ENCODE results near the gene LYRM2.

Gene LYRM2

DNA sequence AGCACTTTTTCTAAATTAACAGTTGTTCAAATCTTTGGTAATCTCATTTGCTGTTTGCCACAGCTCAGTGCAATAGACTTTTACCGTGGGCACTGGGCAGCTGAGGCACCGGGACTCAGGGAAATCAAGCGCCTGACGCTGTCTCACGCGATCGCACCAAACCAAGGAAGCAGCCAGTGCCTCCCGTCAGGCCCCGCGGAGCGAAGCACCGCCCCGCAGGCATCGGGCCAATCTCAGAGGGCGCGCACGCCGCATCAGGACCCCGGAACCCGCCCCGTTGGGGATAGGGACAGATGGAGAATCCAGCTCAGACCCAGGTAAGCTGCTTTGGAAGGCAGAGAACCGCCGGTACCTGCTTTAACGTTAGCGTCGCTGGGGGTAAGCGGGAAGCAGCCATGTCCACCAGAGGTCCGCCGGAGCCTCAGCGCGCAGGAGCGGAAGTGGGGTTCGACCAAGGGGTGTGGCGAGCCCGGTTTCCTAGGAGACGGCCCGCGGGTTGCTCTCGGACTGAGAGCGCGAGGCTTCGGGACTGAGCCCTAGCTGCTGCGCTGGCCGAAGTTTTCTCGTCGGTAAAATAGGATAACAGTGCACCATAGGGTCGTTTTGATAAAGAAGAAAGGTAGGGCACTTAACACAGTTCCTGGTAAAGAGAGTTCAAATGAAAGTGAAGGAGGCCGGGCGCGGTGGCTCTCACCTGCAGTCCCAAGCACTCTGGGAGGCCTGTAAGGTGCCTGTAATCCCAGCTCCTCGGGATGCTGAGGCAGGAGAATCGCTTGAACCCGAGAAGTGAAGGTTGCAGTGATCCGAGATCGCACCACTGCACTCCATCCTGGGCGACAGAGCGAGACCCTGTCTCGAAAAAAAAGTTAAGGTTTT lies at the start of gene LYRM2 (continued):
- TF ChIP-seq, protein P1, sequence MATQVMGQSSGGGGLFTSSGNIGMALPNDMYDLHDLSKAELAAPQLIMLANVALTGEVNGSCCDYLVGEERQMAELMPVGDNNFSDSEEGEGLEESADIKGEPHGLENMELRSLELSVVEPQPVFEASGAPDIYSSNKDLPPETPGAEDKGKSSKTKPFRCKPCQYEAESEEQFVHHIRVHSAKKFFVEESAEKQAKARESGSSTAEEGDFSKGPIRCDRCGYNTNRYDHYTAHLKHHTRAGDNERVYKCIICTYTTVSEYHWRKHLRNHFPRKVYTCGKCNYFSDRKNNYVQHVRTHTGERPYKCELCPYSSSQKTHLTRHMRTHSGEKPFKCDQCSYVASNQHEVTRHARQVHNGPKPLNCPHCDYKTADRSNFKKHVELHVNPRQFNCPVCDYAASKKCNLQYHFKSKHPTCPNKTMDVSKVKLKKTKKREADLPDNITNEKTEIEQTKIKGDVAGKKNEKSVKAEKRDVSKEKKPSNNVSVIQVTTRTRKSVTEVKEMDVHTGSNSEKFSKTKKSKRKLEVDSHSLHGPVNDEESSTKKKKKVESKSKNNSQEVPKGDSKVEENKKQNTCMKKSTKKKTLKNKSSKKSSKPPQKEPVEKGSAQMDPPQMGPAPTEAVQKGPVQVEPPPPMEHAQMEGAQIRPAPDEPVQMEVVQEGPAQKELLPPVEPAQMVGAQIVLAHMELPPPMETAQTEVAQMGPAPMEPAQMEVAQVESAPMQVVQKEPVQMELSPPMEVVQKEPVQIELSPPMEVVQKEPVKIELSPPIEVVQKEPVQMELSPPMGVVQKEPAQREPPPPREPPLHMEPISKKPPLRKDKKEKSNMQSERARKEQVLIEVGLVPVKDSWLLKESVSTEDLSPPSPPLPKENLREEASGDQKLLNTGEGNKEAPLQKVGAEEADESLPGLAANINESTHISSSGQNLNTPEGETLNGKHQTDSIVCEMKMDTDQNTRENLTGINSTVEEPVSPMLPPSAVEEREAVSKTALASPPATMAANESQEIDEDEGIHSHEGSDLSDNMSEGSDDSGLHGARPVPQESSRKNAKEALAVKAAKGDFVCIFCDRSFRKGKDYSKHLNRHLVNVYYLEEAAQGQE (tag by site-specific recombination; IDR thresholded peaks at IDR 0.05): no peak
- TF ChIP-seq ZNF175 (tag by site-specific recombination; IDR thresholded peaks at IDR 0.05) (no peak), ZNF140 (tag by site-specific recombination; IDR thresholded peaks at IDR 0.05) (no peak), ZNF433 (tag by site-specific recombination; IDR thresholded peaks at IDR 0.05; ENCODE audit: low read depth) (no peak), ZNF629 (tag by site-specific recombination; IDR thresholded peaks at IDR 0.05) (peak; percentile 59; the same call in 1 of the 2 replicates), ZIC2 (tag by site-specific recombination; IDR thresholded peaks at IDR 0.05) (no peak), ZNF664 (tag by site-specific recombination; IDR thresholded peaks at IDR 0.05) (no peak), ZNF654 (tag by site-specific recombination; IDR thresholded peaks at IDR 0.05; ENCODE audit: low read depth) (no peak), ZNF214 (tag by site-specific recombination; IDR thresholded peaks at IDR 0.05; ENCODE audit: borderline replicate concordance) (no peak), ZNF610 (tag by site-specific recombination; IDR thresholded peaks at IDR 0.05; ENCODE audit: borderline replicate concordance) (no peak), ZNF585B (tag by site-specific recombination; IDR thresholded peaks at IDR 0.05) (no peak), ZNF626 (tag by site-specific recombination; IDR thresholded peaks at IDR 0.05) (no peak), ZNF221 (tag by site-specific recombination; IDR thresholded peaks at IDR 0.05; ENCODE audit: borderline replicate concordance) (no peak), ZNF76 (tag by site-specific recombination; IDR thresholded peaks at IDR 0.05; ENCODE audit: borderline replicate concordance, low read depth) (peak; percentile 89), ZNF549 (tag by site-specific recombination; IDR thresholded peaks at IDR 0.05) (no peak), ZNF354C (tag by site-specific recombination; IDR thresholded peaks at IDR 0.05; ENCODE audit: borderline replicate concordance, low read depth) (no peak), SP2 (tag by site-specific recombination; IDR thresholded peaks at IDR 0.05) (peak; percentile 76), KLF8 (tag by site-specific recombination; IDR thresholded peaks at IDR 0.05) (peak; percentile 46; the same call in 1 of the 2 replicates), ZNF677 (tag by site-specific recombination; IDR thresholded peaks at IDR 0.05) (no peak), ZNF623 (tag by site-specific recombination; IDR thresholded peaks at IDR 0.05) (no peak; the same call in 1 of the 2 replicates), ZNF157 (tag by site-specific recombination; IDR thresholded peaks at IDR 0.05) (no peak), SP7 (tag by site-specific recombination; IDR thresholded peaks at IDR 0.05) (peak; percentile 77), SETDB1 (IDR thresholded peaks at IDR 0.05; ENCODE audit: insufficient read length, low read length) (no peak)
- TF ChIP-seq, protein P2, sequence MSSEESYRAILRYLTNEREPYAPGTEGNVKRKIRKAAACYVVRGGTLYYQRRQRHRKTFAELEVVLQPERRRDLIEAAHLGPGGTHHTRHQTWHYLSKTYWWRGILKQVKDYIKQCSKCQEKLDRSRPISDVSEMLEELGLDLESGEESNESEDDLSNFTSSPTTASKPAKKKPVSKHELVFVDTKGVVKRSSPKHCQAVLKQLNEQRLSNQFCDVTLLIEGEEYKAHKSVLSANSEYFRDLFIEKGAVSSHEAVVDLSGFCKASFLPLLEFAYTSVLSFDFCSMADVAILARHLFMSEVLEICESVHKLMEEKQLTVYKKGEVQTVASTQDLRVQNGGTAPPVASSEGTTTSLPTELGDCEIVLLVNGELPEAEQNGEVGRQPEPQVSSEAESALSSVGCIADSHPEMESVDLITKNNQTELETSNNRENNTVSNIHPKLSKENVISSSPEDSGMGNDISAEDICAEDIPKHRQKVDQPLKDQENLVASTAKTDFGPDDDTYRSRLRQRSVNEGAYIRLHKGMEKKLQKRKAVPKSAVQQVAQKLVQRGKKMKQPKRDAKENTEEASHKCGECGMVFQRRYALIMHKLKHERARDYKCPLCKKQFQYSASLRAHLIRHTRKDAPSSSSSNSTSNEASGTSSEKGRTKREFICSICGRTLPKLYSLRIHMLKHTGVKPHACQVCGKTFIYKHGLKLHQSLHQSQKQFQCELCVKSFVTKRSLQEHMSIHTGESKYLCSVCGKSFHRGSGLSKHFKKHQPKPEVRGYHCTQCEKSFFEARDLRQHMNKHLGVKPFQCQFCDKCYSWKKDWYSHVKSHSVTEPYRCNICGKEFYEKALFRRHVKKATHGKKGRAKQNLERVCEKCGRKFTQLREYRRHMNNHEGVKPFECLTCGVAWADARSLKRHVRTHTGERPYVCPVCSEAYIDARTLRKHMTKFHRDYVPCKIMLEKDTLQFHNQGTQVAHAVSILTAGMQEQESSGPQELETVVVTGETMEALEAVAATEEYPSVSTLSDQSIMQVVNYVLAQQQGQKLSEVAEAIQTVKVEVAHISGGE (tag by site-specific recombination; conservative IDR thresholded peaks at IDR 0.05; ENCODE audit: low read depth): peak; percentile 70
- TF ChIP-seq, protein P3, sequence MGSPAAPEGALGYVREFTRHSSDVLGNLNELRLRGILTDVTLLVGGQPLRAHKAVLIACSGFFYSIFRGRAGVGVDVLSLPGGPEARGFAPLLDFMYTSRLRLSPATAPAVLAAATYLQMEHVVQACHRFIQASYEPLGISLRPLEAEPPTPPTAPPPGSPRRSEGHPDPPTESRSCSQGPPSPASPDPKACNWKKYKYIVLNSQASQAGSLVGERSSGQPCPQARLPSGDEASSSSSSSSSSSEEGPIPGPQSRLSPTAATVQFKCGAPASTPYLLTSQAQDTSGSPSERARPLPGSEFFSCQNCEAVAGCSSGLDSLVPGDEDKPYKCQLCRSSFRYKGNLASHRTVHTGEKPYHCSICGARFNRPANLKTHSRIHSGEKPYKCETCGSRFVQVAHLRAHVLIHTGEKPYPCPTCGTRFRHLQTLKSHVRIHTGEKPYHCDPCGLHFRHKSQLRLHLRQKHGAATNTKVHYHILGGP (tag by site-specific recombination; IDR thresholded peaks at IDR 0.05): no peak
- TF ChIP-seq, protein P4, sequence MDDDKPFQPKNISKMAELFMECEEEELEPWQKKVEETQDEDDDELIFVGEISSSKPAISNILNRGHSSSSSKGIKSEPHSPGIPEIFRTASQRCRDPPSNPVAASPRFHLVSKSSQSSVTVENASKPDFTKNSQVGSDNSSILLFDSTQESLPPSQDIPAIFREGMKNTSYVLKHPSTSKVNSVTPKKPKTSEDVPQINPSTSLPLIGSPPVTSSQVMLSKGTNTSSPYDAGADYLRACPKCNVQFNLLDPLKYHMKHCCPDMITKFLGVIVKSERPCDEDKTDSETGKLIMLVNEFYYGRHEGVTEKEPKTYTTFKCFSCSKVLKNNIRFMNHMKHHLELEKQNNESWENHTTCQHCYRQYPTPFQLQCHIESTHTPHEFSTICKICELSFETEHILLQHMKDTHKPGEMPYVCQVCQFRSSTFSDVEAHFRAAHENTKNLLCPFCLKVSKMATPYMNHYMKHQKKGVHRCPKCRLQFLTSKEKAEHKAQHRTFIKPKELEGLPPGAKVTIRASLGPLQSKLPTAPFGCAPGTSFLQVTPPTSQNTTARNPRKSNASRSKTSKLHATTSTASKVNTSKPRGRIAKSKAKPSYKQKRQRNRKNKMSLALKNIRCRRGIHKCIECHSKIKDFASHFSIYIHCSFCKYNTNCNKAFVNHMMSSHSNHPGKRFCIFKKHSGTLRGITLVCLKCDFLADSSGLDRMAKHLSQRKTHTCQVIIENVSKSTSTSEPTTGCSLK (tag by site-specific recombination; IDR thresholded peaks at IDR 0.05): no peak
- TF ChIP-seq, protein P5, sequence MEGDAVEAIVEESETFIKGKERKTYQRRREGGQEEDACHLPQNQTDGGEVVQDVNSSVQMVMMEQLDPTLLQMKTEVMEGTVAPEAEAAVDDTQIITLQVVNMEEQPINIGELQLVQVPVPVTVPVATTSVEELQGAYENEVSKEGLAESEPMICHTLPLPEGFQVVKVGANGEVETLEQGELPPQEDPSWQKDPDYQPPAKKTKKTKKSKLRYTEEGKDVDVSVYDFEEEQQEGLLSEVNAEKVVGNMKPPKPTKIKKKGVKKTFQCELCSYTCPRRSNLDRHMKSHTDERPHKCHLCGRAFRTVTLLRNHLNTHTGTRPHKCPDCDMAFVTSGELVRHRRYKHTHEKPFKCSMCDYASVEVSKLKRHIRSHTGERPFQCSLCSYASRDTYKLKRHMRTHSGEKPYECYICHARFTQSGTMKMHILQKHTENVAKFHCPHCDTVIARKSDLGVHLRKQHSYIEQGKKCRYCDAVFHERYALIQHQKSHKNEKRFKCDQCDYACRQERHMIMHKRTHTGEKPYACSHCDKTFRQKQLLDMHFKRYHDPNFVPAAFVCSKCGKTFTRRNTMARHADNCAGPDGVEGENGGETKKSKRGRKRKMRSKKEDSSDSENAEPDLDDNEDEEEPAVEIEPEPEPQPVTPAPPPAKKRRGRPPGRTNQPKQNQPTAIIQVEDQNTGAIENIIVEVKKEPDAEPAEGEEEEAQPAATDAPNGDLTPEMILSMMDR (tag by site-specific recombination; IDR thresholded peaks at IDR 0.05): peak; percentile 51; the same call in 1 of the 2 replicates

All from HEK293 (cell line).